Fibroblast of lung (primary cell): Measurements from ENCODE around the gene ARHGEF38. TPM values are rescaled to one million over a fixed set of nuclear protein-coding genes. Genes with fewer than 3 reads are reported as not detected.
A peak's percentile ranks its signal among the peaks of the same experiment; 100 is the strongest.

Experiments
- DNase-seq, 2 donors: peaks; one replicate each; pipeline versions ENCODE4 v3.0.0 to v3.0.0-alpha.2; 2010; ENCODE audit warnings: low read depth in 2 of 2
- H2AFZ ChIP-seq: 2 replicates; pipeline ENCODE4 v1.5.1; 2012; ENCODE audit warnings: low read length, control low read depth, inconsistent platforms
- H3K27ac ChIP-seq: 2 replicates; pipeline ENCODE4 v1.5.1; 2011; ENCODE audit warnings: low read length, control low read depth; ENCODE audit not compliant: insufficient read depth
- H3K27me3 ChIP-seq: 2 replicates; pipeline ENCODE4 v1.5.1; 2011; ENCODE audit warnings: mild to moderate bottlenecking, low read length; ENCODE audit not compliant: control insufficient read depth, insufficient read depth
- H3K36me3 ChIP-seq: 2 replicates; pipeline ENCODE4 v1.5.1; 2011; ENCODE audit warnings: low read length; ENCODE audit not compliant: control insufficient read depth, insufficient read depth
- H3K4me1 ChIP-seq: 2 replicates; pipeline ENCODE4 v1.5.1; 2011; ENCODE audit warnings: low read length; ENCODE audit not compliant: control insufficient read depth, insufficient read depth; ENCODE audit errors: extremely low read depth
- H3K4me2 ChIP-seq: 2 replicates; pipeline ENCODE4 v1.5.1; 2011; ENCODE audit warnings: low read length, control low read depth; ENCODE audit not compliant: insufficient read depth; ENCODE audit errors: extremely low read depth
- H3K4me3 ChIP-seq, 4 experiments: fragments of 200-600 bp in 1 of 4; sonication (generic) in 1 of 4; replicated peaks in 1 of 4; 2 replicates each; pipeline ENCODE4 v1.5.1; 2011 to 2016; ENCODE audit warnings: low read length in 4 of 4, low read depth in 3 of 4, mild to moderate bottlenecking in 3 of 4, control low read depth in 2 of 4, inconsistent platforms in 1 of 4, mixed read lengths in 1 of 4; ENCODE audit not compliant: insufficient read depth in 1 of 4; ENCODE audit errors: control extremely low read depth in 1 of 4
- H3K79me2 ChIP-seq: 2 replicates; pipeline ENCODE4 v1.5.1; 2012; ENCODE audit warnings: mild to moderate bottlenecking, low read length, inconsistent platforms; ENCODE audit not compliant: control insufficient read depth, insufficient read depth
- H3K9ac ChIP-seq: 2 replicates; pipeline ENCODE4 v1.5.1; 2011; ENCODE audit warnings: mild to moderate bottlenecking, low read length, control low read depth; ENCODE audit not compliant: insufficient read depth
- H3K9me3 ChIP-seq: 2 replicates; pipeline ENCODE4 v1.5.1; 2012; ENCODE audit warnings: low read depth, low read length; ENCODE audit not compliant: control insufficient read depth, insufficient read depth
- H4K20me1 ChIP-seq: 2 replicates; pipeline ENCODE4 v1.5.1; 2011; ENCODE audit warnings: low read length; ENCODE audit not compliant: control insufficient read depth, insufficient read depth; ENCODE audit errors: extremely low read depth
- EZH2 ChIP-seq: IDR thresholded peaks from 2 replicates; pipeline ENCODE4 v1.5.1; 2012; ENCODE audit warnings: low read length, control low read depth, mild to moderate bottlenecking; ENCODE audit errors: missing control alignments
- polyA plus RNA-seq, 2 donors: library from polyadenylated mRNA; depleted of rRNA in 1 of 2; stranded (reverse) in 1 of 2; unstranded in 1 of 2; fragments of >200 nt; gene quantifications; 2 replicates each; pipeline ENCODE4 v1.2.1, GENCODE V29; 2011 to 2012; ENCODE audit warnings: missing spikeins in 1 of 2
- total RNA-seq: library from RNA; depleted of rRNA; stranded (reverse); fragments of >200 nt; gene quantifications from 2 replicates; pipeline ENCODE4 v1.2.1, GENCODE V29; 2014
- TF ChIP-seq, protein P1 (sequence below), 2 donors: IDR thresholded peaks in 1 of 2; conservative IDR thresholded peaks in 1 of 2; 1 replicate in 1 of 2; 2 replicates in 1 of 2; pipeline ENCODE4 v1.5.1; 2011 to 2012; ENCODE audit warnings: low read length in 2 of 2, control low read depth in 1 of 2, inconsistent platforms in 1 of 2, low read depth in 1 of 2, mild to moderate bottlenecking in 1 of 2

The ARHGEF38 gene
- total and polyA plus RNA-seq, 2 donors (not counting 1 experiment from before 2014, with no cell fraction given) = not detected

DNA sequence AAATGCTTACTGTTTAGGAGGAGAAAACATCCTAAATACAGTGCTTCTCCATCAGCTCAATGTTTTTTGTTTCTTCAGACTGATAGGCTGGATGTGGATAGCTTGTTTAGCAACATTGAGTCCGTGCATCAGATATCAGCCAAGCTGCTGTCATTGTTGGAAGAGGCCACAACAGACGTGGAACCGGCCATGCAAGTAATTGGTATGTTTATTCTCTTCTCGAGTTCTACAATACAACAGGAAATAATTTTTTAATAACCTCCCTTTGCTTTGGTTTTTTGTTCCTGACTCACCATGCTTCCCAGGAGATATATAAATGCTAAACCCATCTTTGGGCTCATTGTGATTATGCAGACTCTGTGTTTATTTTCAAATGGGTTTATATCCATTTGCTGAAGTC lies 60.9 kb downstream of the ARHGEF38 start:
- H3K79me2 ChIP-seq = no peaks in the 10 kb centered on the region
- no peaks in the 10 kb centered on the region for H3K27me3 ChIP-seq
- H3K9me3 ChIP-seq = no peaks in the 10 kb centered on the region
- H4K20me1 ChIP-seq = no peaks in the 10 kb centered on the region
- H3K4me1 ChIP-seq = no peaks in the 10 kb centered on the region
- peak overlapping the region; percentile 43 for H2AFZ ChIP-seq
- H3K27ac ChIP-seq = no peak overlapping the region
- TF ChIP-seq, protein P1, sequence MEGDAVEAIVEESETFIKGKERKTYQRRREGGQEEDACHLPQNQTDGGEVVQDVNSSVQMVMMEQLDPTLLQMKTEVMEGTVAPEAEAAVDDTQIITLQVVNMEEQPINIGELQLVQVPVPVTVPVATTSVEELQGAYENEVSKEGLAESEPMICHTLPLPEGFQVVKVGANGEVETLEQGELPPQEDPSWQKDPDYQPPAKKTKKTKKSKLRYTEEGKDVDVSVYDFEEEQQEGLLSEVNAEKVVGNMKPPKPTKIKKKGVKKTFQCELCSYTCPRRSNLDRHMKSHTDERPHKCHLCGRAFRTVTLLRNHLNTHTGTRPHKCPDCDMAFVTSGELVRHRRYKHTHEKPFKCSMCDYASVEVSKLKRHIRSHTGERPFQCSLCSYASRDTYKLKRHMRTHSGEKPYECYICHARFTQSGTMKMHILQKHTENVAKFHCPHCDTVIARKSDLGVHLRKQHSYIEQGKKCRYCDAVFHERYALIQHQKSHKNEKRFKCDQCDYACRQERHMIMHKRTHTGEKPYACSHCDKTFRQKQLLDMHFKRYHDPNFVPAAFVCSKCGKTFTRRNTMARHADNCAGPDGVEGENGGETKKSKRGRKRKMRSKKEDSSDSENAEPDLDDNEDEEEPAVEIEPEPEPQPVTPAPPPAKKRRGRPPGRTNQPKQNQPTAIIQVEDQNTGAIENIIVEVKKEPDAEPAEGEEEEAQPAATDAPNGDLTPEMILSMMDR (conservative IDR thresholded peaks at IDR 0.05 in 1 of 2, IDR thresholded peaks at IDR 0.05 in 1 of 2; ENCODE audit: low read depth in 1 of 2, low read length in 2 of 2) = no peak
- TF ChIP-seq EZH2 = no peak
- no peak overlapping the region for H3K4me3 ChIP-seq
- no peak overlapping the region for H3K4me2 ChIP-seq
- no peak overlapping the region for H3K9ac ChIP-seq
- peak in 1 of 2 donors; percentile 16 for DNase-seq
- H3K36me3 ChIP-seq = no peaks in the 10 kb centered on the region

DNA sequence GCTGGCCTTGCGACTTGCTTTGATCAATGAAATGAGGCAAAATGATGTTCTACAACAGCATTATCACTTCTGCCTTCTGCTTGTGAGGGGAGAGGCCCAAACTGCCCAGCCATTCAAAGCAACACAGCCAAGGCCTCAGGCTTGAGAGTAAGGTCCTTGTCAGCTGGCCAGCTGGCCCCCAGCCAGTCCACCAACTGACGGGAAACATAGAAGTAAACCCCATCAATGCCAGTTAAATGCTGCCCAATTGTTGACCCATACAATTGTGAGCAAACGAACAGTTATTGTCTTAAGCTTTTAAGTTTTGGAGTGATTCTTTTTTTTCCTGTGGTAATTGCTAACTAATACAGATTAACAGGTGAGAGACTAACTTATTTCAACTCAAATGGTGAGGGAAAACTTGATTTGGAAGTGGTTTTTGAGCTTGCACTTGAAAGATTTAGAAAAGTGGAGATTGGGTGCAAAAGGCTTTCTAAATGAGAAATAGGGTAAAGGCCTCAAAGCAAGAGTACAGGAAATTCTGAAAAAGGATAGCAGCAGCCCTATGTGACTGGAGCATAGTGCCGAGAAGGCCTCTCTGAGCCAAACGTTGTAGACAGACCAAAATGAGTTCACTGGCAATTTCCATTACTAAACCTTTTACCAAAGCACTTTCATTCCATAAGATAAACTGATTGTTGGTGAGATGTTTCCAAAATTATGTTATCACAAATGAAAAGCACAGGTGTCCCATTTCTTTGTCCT lies 66.9 kb downstream of the ARHGEF38 start:
- no peaks in the 10 kb centered on the region for H3K9me3 ChIP-seq
- no peak overlapping the region for H3K9ac ChIP-seq
- H3K79me2 ChIP-seq = no peaks in the 10 kb centered on the region
- peak; percentile 15 to 25 for DNase-seq
- no peak overlapping the region for H3K27ac ChIP-seq
- TF ChIP-seq, protein P1 (conservative IDR thresholded peaks at IDR 0.05 in 1 of 2, IDR thresholded peaks at IDR 0.05 in 1 of 2; ENCODE audit: low read depth in 1 of 2, low read length in 2 of 2) = no peak
- no peak for TF ChIP-seq EZH2
- H3K36me3 ChIP-seq = no peaks in the 10 kb centered on the region
- H4K20me1 ChIP-seq = no peaks in the 10 kb centered on the region
- peaks cover 1% of the 10 kb centered on the region for H3K4me1 ChIP-seq
- H2AFZ ChIP-seq = no peak overlapping the region
- no peaks in the 10 kb centered on the region for H3K27me3 ChIP-seq
- no peak overlapping the region for H3K4me2 ChIP-seq
- no peak overlapping the region for H3K4me3 ChIP-seq

DNA sequence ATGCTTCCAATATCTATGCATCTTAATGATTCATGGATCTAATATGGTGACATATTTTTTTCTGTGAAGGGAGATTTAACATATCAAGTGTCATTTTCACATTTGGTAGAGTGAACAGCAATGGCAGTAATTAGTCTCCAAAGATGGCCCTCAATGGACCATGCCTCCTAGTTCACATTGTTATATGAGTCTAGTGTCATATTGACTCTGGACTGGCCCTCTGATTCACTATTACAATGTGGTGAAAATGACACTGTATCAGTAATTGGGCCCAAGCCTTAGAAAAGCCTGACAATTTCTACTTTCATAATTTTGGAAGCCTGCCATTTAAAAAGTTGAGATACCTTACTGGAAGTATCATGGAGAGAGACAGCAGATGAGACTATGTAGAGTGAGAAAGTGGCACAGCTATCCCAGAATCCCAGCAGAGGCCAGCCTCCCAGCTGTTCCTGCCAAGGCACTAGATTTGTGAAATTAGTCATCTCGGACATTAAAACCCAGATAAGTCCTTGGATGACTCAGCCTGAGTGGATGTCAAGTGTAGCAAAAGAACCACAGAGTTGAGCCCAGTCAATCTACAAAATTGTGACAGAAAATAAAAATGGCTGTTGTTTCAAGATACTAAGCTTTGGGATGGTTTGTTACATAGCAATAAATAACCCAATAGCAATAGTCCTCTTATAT lies 68.4 kb downstream of the ARHGEF38 start:
- no peak overlapping the region for H3K4me3 ChIP-seq
- no peak overlapping the region for H3K9ac ChIP-seq
- TF ChIP-seq, protein P1 (conservative IDR thresholded peaks at IDR 0.05 in 1 of 2, IDR thresholded peaks at IDR 0.05 in 1 of 2; ENCODE audit: low read depth in 1 of 2, low read length in 2 of 2) = no peak
- TF ChIP-seq EZH2 = no peak
- no peak overlapping the region for H2AFZ ChIP-seq
- H3K36me3 ChIP-seq = no peaks in the 10 kb centered on the region
- H4K20me1 ChIP-seq = no peaks in the 10 kb centered on the region
- no peak overlapping the region for H3K27ac ChIP-seq
- no peaks in the 10 kb centered on the region for H3K79me2 ChIP-seq
- no peaks in the 10 kb centered on the region for H3K9me3 ChIP-seq
- H3K4me1 ChIP-seq = peaks cover 5% of the 10 kb centered on the region
- DNase-seq = peak; percentile 83 to 92
- no peaks in the 10 kb centered on the region for H3K27me3 ChIP-seq
- H3K4me2 ChIP-seq = no peak overlapping the region
